ENCODE data around the gene RNGTT. TPM values are rescaled to one million over a fixed set of nuclear protein-coding genes. Genes with fewer than 3 reads are reported as not detected.
A peak's percentile ranks its signal among the peaks of the same experiment; 100 is the strongest.

The RNGTT gene
- total RNA-seq, 6 donors from 2014 or later: 8.9 to 22.4 (median 12.5) TPM

GRCh38 chr6:89008815-89009374 lies 45.5 kb upstream of the RNGTT start:
- Histone ChIP-seq H3K9me3 (no peaks in the 10 kb centered on the region), H3K27me3 (no peaks in the 10 kb centered on the region), H3K36me3 (no peaks in the 10 kb centered on the region), H3K4me1 (peaks cover 5 to 18% (median 12%) of the 10 kb centered on the region in 4 donors), H3K27ac (no peak overlapping the region), H3K4me3 (no peak overlapping the region)
- ATAC-seq (ENCODE audit: low FRiP score in 2 of 2) (no peak), DNase-seq (no peak)
- no peak for TF ChIP-seq EP300 (IDR thresholded peaks at IDR 0.05)
- TF ChIP-seq, protein P1, sequence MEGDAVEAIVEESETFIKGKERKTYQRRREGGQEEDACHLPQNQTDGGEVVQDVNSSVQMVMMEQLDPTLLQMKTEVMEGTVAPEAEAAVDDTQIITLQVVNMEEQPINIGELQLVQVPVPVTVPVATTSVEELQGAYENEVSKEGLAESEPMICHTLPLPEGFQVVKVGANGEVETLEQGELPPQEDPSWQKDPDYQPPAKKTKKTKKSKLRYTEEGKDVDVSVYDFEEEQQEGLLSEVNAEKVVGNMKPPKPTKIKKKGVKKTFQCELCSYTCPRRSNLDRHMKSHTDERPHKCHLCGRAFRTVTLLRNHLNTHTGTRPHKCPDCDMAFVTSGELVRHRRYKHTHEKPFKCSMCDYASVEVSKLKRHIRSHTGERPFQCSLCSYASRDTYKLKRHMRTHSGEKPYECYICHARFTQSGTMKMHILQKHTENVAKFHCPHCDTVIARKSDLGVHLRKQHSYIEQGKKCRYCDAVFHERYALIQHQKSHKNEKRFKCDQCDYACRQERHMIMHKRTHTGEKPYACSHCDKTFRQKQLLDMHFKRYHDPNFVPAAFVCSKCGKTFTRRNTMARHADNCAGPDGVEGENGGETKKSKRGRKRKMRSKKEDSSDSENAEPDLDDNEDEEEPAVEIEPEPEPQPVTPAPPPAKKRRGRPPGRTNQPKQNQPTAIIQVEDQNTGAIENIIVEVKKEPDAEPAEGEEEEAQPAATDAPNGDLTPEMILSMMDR (IDR thresholded peaks at IDR 0.05): no peak
- no peak for TF ChIP-seq POLR2A (IDR thresholded peaks at IDR 0.05)
- 91 to 95% methylated on average over 5 of the region's 5 CpGs for WGBS, 2 donors

DNA sequence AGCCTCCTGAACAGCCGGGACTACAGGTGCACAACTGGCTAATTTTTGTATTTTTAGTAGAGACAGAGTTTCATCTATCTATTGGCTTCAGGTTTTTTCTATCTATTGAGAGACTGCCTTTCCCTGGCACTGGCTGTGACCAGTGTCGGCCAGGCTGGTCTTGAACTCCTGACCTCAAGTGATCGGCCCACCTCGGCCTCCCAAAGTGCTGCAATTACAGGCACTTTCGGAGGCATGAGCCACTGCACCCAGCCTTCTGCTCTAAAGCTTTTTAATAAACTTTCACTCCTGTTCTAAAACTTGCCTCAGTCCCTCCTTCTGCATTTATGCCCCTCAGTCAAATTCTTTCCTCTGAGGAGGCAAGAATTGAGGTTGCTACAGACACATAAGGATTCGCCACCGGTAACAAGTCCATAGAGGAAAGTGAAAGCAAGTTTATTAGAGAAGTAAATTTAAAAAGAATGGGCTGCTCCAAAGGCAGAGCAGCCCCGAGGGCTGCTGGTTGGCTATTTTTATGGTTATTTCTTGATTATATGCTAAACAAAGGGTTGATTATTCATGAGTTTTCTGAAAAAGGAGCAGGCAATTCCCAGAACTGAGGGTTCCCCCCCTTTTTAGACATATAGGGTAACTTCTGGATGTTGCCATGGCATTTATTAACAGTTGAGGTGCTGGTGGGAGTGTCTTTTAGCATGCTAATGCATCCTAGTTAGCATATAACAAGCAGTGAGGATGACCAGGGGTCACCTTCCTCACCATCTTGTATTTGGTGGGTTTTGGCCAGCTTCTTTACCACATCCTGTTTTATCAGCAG lies 44.8 kb upstream of the RNGTT start:
- Histone ChIP-seq H3K27ac (peak overlapping the region in 2 of 4 donors; percentile 30 to 52), H3K36me3 (no peaks in the 10 kb centered on the region), H3K9me3 (no peaks in the 10 kb centered on the region), H3K4me1 (peaks cover 5 to 18% (median 12%) of the 10 kb centered on the region in 4 donors), H3K27me3 (no peaks in the 10 kb centered on the region), H3K4me3 (peak overlapping the region in 3 of 4 donors; percentile 18 to 36 (median 31))
- TF ChIP-seq EP300 (IDR thresholded peaks at IDR 0.05) (no peak), POLR2A (IDR thresholded peaks at IDR 0.05) (no peak), POLR2AphosphoS5 (IDR thresholded peaks at IDR 0.05) (no peak)
- TF ChIP-seq, protein P1 (IDR thresholded peaks at IDR 0.05): no peak
- 41 to 56% methylated on average over 8 of the region's 8 CpGs for WGBS, 2 donors
- ATAC-seq (ENCODE audit: low FRiP score in 2 of 2): no peak
- no peak for DNase-seq

GRCh38 chr6:89007209-89008000 lies 44.0 kb upstream of the RNGTT start:
- Histone ChIP-seq H3K4me1 (peaks cover 5 to 18% (median 12%) of the 10 kb centered on the region in 4 donors), H3K4me3 (peak overlapping the region in 3 of 4 donors; percentile 18 to 36 (median 31)), H3K27ac (peak overlapping the region in 2 of 4 donors; percentile 30 to 52), H3K36me3 (no peaks in the 10 kb centered on the region), H3K27me3 (no peaks in the 10 kb centered on the region), H3K9me3 (no peaks in the 10 kb centered on the region)
- TF ChIP-seq POLR2AphosphoS5 (IDR thresholded peaks at IDR 0.05): no peak
- TF ChIP-seq, protein P1 (IDR thresholded peaks at IDR 0.05): no peak
- TF ChIP-seq EP300 (IDR thresholded peaks at IDR 0.05): no peak
- no peak for TF ChIP-seq POLR2A (IDR thresholded peaks at IDR 0.05)
- ATAC-seq (ENCODE audit: low FRiP score in 2 of 2) (peak; percentile 24 to 40), DNase-seq (peak in 1 of 2 donors; percentile 38)
- 27 to 39% methylated on average over 15 of the region's 15 CpGs for WGBS, 2 donors

DNA sequence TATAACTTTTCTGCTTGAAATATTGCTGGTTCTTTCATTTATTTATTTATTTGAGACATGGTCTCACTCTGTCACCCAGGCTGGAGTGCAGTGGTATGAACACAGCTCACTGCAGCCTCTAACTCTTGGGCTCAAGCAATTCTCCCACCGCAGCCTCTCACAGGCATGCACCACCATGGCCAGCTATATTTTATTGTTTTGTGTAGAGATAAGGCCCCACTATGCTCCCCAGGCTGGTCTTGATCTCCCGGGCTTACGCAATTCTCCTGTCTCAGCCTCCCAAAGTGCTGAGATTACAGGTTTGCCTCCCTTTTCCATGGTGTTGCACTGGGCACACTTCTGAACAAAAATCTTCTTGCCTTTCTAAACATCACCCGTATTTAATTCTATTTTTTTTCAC lies 39.1 kb upstream of the RNGTT start:
- Histone ChIP-seq H3K27me3 (no peaks in the 10 kb centered on the region), H3K4me1 (peaks cover 3 to 7% (median 4%) of the 10 kb centered on the region in 4 donors), H3K4me3 (no peak overlapping the region), H3K9me3 (no peaks in the 10 kb centered on the region), H3K36me3 (no peaks in the 10 kb centered on the region), H3K27ac (no peak overlapping the region)
- ATAC-seq (ENCODE audit: low FRiP score in 2 of 2) (no peak), DNase-seq (no peak)
- WGBS, 2 donors: 90 to 93% methylated on average over 4 of the region's 4 CpGs
- no peak for TF ChIP-seq POLR2AphosphoS5 (IDR thresholded peaks at IDR 0.05)
- TF ChIP-seq EP300 (IDR thresholded peaks at IDR 0.05): no peak
- TF ChIP-seq, protein P1 (IDR thresholded peaks at IDR 0.05): no peak
- no peak for TF ChIP-seq POLR2A (IDR thresholded peaks at IDR 0.05)

Data from upper lobe of left lung (tissue), 6 donors.